22Rv1 (cell line): Measurements from ENCODE around the gene PODXL.
A peak's percentile ranks its signal among the peaks of the same experiment; 100 is the strongest.

Experiments used
- H3K27ac ChIP-seq: fragments of 450-650 bp; 2 replicates; pipeline ENCODE4 v1.5.1; 2017
- CTCF ChIP-seq: fragments of 450-650 bp; IDR thresholded peaks from 2 replicates; pipeline ENCODE4 v1.5.1; 2017; ENCODE audit warnings: mild to moderate bottlenecking
- ZFX ChIP-seq: fragments of 450-650 bp; IDR thresholded peaks from 2 replicates; pipeline ENCODE4 v1.6.1; 2017; ENCODE audit warnings: antibody characterized with exemption, borderline replicate concordance

PODXL gene

GRCh38 chr7:131556053-131556908 is at the start of gene PODXL:
TSS of gene PODXL (minus strand) at chr7:131556628. CDS start at chr7:131556359, 269 bp downstream.
- no peak for TF ChIP-seq ZFX
- 0 out of 2 replicates have a peak, but pooled peaks have one; percentile 9 for TF ChIP-seq CTCF
- H3K27ac ChIP-seq: peak within 1 kb of the TSS; percentile 49

- TF ChIP-seq ZFX (no peak), CTCF (no peak)
- H3K27ac ChIP-seq: no peak overlapping the region
Observed at GRCh38 chr7:131605280-131605878, 49.0 kb upstream of the PODXL start.

GRCh38 chr7:131604841-131605279 is 48.4 kb upstream of the PODXL start:
- TF ChIP-seq CTCF (no peak), ZFX (no peak)
- H3K27ac ChIP-seq: no peak overlapping the region

- TF ChIP-seq CTCF (no peak), ZFX (no peak)
- H3K27ac ChIP-seq: no peak overlapping the region
Observed at GRCh38 chr7:131603932-131604331, 47.5 kb upstream of the PODXL start.

GRCh38 chr7:131602994-131603372 is 46.6 kb upstream of the PODXL start:
- H3K27ac ChIP-seq: no peak overlapping the region
- no peak for TF ChIP-seq CTCF
- no peak for TF ChIP-seq ZFX

GRCh38 chr7:131602304-131602993 is 46.0 kb upstream of the PODXL start:
- no peak overlapping the region for H3K27ac ChIP-seq
- TF ChIP-seq ZFX (no peak), CTCF (no peak)
